HCT116 (cell line): ENCODE measurements around the gene LRRFIP1. TPM values are rescaled to one million over a fixed set of nuclear protein-coding genes. Genes with fewer than 3 reads are reported as not detected.

Experiments
- ATAC-seq: fragments of 200-7000 bp; cut with Tn5 transposase; 2 replicates; pipeline ENCODE4 v1.9.1; 2020; ENCODE audit warnings: mild to moderate bottlenecking, moderate library complexity
- BruUV-seq: library from RNA; stranded (reverse); fragments of 400-500 nt; replicated peaks from 2 replicates; lab custom pipeline; 2021; lab: Mats Ljungman, UMichigan
- CTCF ChIA-PET: fragments of 300-600 bp; sonication (Branson Sonifier 250); formaldehyde crosslinking; loops from one replicate; lab custom pipeline; 2021; ENCODE audit warnings: antibody characterized with exemption; lab: Charles Lee
- POLR2A ChIA-PET: fragments of 300-600, 350-600 bp; sonication (Branson Sonifier 250); formaldehyde crosslinking; loops from one replicate; lab custom pipeline; 2021; ENCODE audit warnings: antibody characterized with exemption; lab: Charles Lee
- RAD21 ChIA-PET, 2 experiments: fragments of 300-600 bp; sonication (Branson Sonifier 250); formaldehyde crosslinking; loops; one replicate each; lab custom pipeline; 2023; ENCODE audit warnings: low total read pairs in 2 of 2; ENCODE audit not compliant: uncharacterized antibody in 2 of 2, unreplicated experiment in 2 of 2, low non-redundant PET in 1 of 2; lab: Charles Lee
- DNase-seq: peaks from one replicate; pipeline ENCODE4 v3.0.0-alpha.2; 2010; ENCODE audit warnings: low read depth, low spot score
- H2AFZ ChIP-seq: fragments of 200-600 bp; shearing (Covaris generic), sonication (generic); 2 replicates; pipeline ENCODE4 v1.6.1; 2017; ENCODE audit warnings: low read depth, mixed run types, mixed read lengths, antibody characterized with exemption, low read length; ENCODE audit not compliant: poor library complexity, severe bottlenecking
- H3K27ac ChIP-seq: 2 replicates; pipeline ENCODE4 v1.5.1; 2012; ENCODE audit warnings: low read depth, low read length
- H3K27me3 ChIP-seq: fragments of 200-600 bp; sonication (generic); 2 replicates; pipeline ENCODE4 v1.6.1; 2016; ENCODE audit warnings: mixed run types, low read length, mixed read lengths; ENCODE audit not compliant: insufficient read depth
- H3K36me3 ChIP-seq, 2 experiments: fragments of 200-500 bp in 1 of 2; fragments of 200-600 bp in 1 of 2; sonication (Bioruptor generic) in 1 of 2; sonication (generic) in 1 of 2; 2 replicates each; pipeline versions ENCODE4 v1.5.1 to v1.6.1; 2014 to 2016; ENCODE audit warnings: low read length in 2 of 2, inconsistent platforms in 1 of 2, mixed read lengths in 1 of 2, mixed run types in 1 of 2; ENCODE audit not compliant: insufficient read depth in 2 of 2, control insufficient read depth in 1 of 2
- H3K4me1 ChIP-seq, 2 experiments: fragments of 200-600 bp in 1 of 2; sonication (generic) in 1 of 2; 2 replicates each; pipeline versions ENCODE4 v1.5.1 to v1.6.1; 2012 to 2017; ENCODE audit warnings: low read length in 2 of 2, inconsistent platforms in 1 of 2, mild to moderate bottlenecking in 1 of 2, mixed read lengths in 1 of 2, mixed run types in 1 of 2, moderate library complexity in 1 of 2; ENCODE audit not compliant: insufficient read depth in 2 of 2, control insufficient read depth in 1 of 2
- H3K4me2 ChIP-seq: fragments of 200-600 bp; sonication (generic); 2 replicates; pipeline ENCODE4 v1.6.1; 2017; ENCODE audit warnings: mixed run types, low read length, mixed read lengths
- H3K4me3 ChIP-seq, 2 experiments: fragments of 200-600 bp in 1 of 2; sonication (generic) in 1 of 2; replicated peaks in 1 of 2; 2 replicates each; pipeline ENCODE4 v1.5.1; 2011 to 2016; ENCODE audit warnings: low read length in 2 of 2, control low read depth in 1 of 2, low read depth in 1 of 2, mild to moderate bottlenecking in 1 of 2, mixed read lengths in 1 of 2, mixed run types in 1 of 2
- H3K79me2 ChIP-seq: fragments of 200-600 bp; sonication (generic); 2 replicates; pipeline ENCODE4 v1.6.1; 2017; ENCODE audit warnings: mild to moderate bottlenecking, mixed run types, low read length, moderate library complexity, mixed read lengths; ENCODE audit not compliant: insufficient read depth
- H3K9ac ChIP-seq: fragments of 200-600 bp; sonication (generic); 2 replicates; pipeline ENCODE4 v1.6.1; 2016; ENCODE audit warnings: low read length, mixed read lengths
- H3K9me2 ChIP-seq: fragments of 200-600 bp; sonication (generic), shearing (Covaris generic); 2 replicates; pipeline ENCODE4 v1.6.1; 2017; ENCODE audit warnings: mixed run types, mild to moderate bottlenecking, moderate library complexity; ENCODE audit not compliant: insufficient read depth
- H3K9me3 ChIP-seq, 2 experiments: fragments of 200-500 bp in 1 of 2; fragments of 200-600 bp in 1 of 2; sonication (Bioruptor generic) in 1 of 2; sonication (generic) in 1 of 2; 2 replicates each; pipeline ENCODE4 v1.6.1; 2014 to 2017; ENCODE audit warnings: low read length in 2 of 2, mixed read lengths in 2 of 2, inconsistent platforms in 1 of 2, low read depth in 1 of 2, mild to moderate bottlenecking in 1 of 2, mixed run types in 1 of 2, moderate library complexity in 1 of 2; ENCODE audit not compliant: control insufficient read depth in 1 of 2, insufficient read depth in 1 of 2
- H4K20me1 ChIP-seq: fragments of 200-600 bp; sonication (generic), shearing (Covaris generic); 2 replicates; pipeline ENCODE4 v1.6.1; 2017; ENCODE audit warnings: mixed run types, mild to moderate bottlenecking, moderate library complexity; ENCODE audit not compliant: insufficient read depth
- EGR1 ChIP-seq: IDR thresholded peaks from 2 replicates; pipeline ENCODE4 v1.6.1; 2012; ENCODE audit warnings: low read depth
- ELF1 ChIP-seq: IDR thresholded peaks from 2 replicates; pipeline ENCODE4 v1.6.1; 2012; ENCODE audit warnings: low read depth, borderline replicate concordance
- EZH2 ChIP-seq: fragments of 200-600 bp; sonication (generic); IDR thresholded peaks from 2 replicates; pipeline ENCODE4 v1.6.1; 2017; ENCODE audit warnings: antibody characterized with exemption, mixed run types
- EZH2phosphoT487 ChIP-seq: fragments of 200-600 bp; IDR thresholded peaks from 2 replicates; pipeline ENCODE4 v1.6.1; 2018; ENCODE audit warnings: antibody characterized with exemption, borderline replicate concordance
- POLR2AphosphoS5 ChIP-seq: IDR thresholded peaks from 2 replicates; pipeline ENCODE4 v1.6.1; 2011; ENCODE audit warnings: mild to moderate bottlenecking, low read depth, low read length, moderate library complexity
- RAD21 ChIP-seq: IDR thresholded peaks from 2 replicates; pipeline ENCODE4 v1.6.1; 2012; ENCODE audit warnings: low read depth, mild to moderate bottlenecking
- TCF7L2 ChIP-seq: IDR thresholded peaks from 2 replicates; pipeline ENCODE4 v1.7.0; 2011; ENCODE audit warnings: borderline replicate concordance, inconsistent platforms; ENCODE audit not compliant: insufficient read depth, insufficient read length; ENCODE audit errors: extremely low read depth
- YY1 ChIP-seq: IDR thresholded peaks from 2 replicates; pipeline ENCODE4 v1.6.1; 2011; ENCODE audit warnings: low read length, low read depth, moderate library complexity, mild to moderate bottlenecking; ENCODE audit not compliant: insufficient replicate concordance; ENCODE audit errors: extremely low read depth
- intact Hi-C: fragments of 100-400 bp; cut with micrococcal nuclease; formaldehyde crosslinking; loops from 2 replicates; pipeline ENCODE4 v1.10.0; 2022
- total RNA-seq: library from RNA; stranded (reverse); gene quantifications from one replicate; pipeline ENCODE4 v1.2.1, GENCODE V29; 2021; ENCODE audit not compliant: unreplicated experiment
- TF ChIP-seq, protein P1 (sequence below): IDR thresholded peaks from 2 replicates; pipeline ENCODE4 v1.6.1; 2012
- TF ChIP-seq, protein P2 (sequence below): IDR thresholded peaks from 2 replicates; pipeline ENCODE4 v1.6.1; 2011; ENCODE audit warnings: mild to moderate bottlenecking, low read length, moderate library complexity; ENCODE audit not compliant: insufficient replicate concordance; ENCODE audit errors: extremely low read depth
- TF ChIP-seq, protein P3 (sequence below): IDR thresholded peaks from 2 replicates; pipeline ENCODE4 v1.6.1; 2012

Gene LRRFIP1
- total RNA-seq, 1 experiment from 2014 or later, result 76.9 TPM

DNA sequence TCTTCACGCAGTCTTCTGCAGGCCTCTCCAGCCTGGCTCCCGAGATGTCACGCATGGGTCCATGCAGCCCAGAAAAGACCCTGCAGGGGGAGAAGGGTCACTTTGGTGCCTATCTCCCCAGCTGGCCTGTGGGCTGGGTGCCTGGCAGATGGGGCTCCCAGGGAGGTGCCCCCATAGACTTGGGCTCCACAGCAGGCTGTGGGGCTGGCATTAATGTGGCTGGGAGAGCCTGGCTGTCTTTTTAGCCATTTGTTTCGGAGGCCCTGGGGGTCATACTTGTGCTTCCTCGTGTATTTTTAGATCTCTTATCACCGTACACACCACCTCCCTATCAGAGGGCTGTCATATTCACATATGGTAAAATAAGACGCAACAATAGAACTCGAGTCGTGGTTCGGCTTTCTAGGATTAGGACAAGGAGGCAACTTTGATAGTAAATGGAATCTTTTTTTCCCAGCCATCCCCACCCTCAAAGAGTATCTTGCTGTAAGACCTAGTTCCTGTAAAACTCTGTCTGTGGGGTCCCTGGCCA is 74.5 kb downstream of the LRRFIP1 start:
- no TSS peak for BruUV-seq
- ChIA-PET RAD21 (no interaction called here), POLR2A (no interaction called here), CTCF (interaction anchor here (1.6 kb wide), 1 partner anchor 29 kb away, joined by 4 read pairs; no protein-coding TSS in a partner anchor)
- H3K9ac ChIP-seq, result no peak overlapping the region
- intact Hi-C loops, result no loop called here
- H3K9me2 ChIP-seq, result no peaks in the 10 kb centered on the region
- DNase-seq, result no peak
- H3K36me3 ChIP-seq, result no peaks in the 10 kb centered on the region
- no peak for ATAC-seq
- peaks cover 10 to 48% of the 10 kb centered on the region in 2 experiments; a peak in 3 of 4 replicates for H3K4me1 ChIP-seq
- H3K4me3 ChIP-seq, result no peak overlapping the region
- H3K4me2 ChIP-seq, result 0 out of 2 replicates have a peak overlapping the region, but pooled peaks have one; percentile 17
- H3K27ac ChIP-seq, result no peak overlapping the region
- no peaks in the 10 kb centered on the region for H4K20me1 ChIP-seq
- no peaks in the 10 kb centered on the region for H3K9me3 ChIP-seq
- peaks cover 98% of the 10 kb centered on the region for H3K79me2 ChIP-seq
- TF ChIP-seq, protein P1, sequence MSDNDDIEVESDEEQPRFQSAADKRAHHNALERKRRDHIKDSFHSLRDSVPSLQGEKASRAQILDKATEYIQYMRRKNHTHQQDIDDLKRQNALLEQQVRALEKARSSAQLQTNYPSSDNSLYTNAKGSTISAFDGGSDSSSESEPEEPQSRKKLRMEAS, result no peak
- TF ChIP-seq POLR2AphosphoS5, result no peak
- no peak overlapping the region for H2AFZ ChIP-seq
- no peaks in the 10 kb centered on the region for H3K27me3 ChIP-seq

DNA sequence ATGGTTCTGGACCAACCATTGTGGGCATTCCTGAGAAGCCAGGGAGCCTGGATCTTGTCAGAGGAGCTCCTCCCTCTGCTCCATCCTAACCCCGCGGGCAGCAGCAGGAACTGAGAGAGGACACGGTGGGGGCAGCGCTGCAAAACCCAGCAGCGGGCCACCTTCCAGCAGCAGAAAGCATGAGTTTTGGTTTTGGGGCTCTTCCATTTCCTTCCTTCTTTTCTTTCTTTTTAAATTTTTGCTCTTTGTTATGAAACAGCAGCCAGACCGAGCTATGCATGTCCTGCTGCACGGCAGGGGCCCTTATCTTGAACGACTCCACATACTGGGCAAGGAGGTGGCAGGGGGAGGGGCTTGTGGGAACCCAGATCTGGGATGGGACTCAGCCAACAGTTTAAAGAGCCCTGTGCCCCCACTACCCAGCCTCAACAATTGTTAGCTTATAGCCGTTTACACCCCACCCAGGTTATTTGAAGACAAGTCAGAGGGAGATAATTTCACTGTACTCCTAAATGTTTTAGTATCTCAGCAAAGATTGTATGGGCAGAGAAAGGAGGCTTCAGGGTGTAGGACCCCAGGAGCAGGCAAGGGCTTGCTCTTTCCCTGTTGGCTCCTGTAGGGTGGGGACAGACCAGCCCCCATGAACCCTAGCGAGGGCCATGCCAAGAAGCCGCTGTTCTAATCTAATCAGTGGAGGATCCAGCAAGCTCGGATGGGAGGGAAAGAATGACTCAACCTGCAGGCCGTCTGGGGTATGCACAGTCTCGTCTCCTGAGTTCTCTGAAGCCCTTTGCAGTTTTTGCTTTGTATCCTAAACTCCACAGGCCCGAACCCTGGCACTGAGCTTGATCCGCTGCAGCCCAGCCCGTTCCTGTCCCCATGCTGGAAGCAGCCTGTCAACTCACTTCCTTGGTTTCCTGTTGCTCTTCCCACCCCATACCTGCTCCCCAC is 75.3 kb downstream of the LRRFIP1 start:
- intact Hi-C loops, result no loop called here
- RAD21 ChIA-PET, result no interaction called here
- CTCF ChIA-PET, result interaction anchor here (1.6 kb wide), 1 partner anchor 29 kb away, joined by 4 read pairs; no protein-coding TSS in a partner anchor
- BruUV-seq, result no TSS peak
- DNase-seq (no peak), ATAC-seq (peak; percentile 39)
- no peaks in the 10 kb centered on the region for H3K36me3 ChIP-seq
- no peaks in the 10 kb centered on the region for H3K27me3 ChIP-seq
- no peak overlapping the region for H3K27ac ChIP-seq
- no peak overlapping the region for H3K4me3 ChIP-seq
- H3K9me2 ChIP-seq, result no peaks in the 10 kb centered on the region
- H3K4me2 ChIP-seq, result peak overlapping the region; percentile 17; the same call in 1 of the 2 replicates
- H4K20me1 ChIP-seq, result no peaks in the 10 kb centered on the region
- no peak overlapping the region for H3K9ac ChIP-seq
- H3K4me1 ChIP-seq, result peaks cover 6 to 40% of the 10 kb centered on the region in 2 experiments; a peak in 3 of 4 replicates
- no peaks in the 10 kb centered on the region for H3K9me3 ChIP-seq
- peaks cover 98% of the 10 kb centered on the region for H3K79me2 ChIP-seq
- H2AFZ ChIP-seq, result no peak overlapping the region
- POLR2A ChIA-PET, result interaction anchor here (0.7 kb wide), 1 partner anchor 15 kb away, joined by 3 read pairs; no protein-coding TSS in a partner anchor
- TF ChIP-seq EZH2, result no peak
- TF ChIP-seq, protein P2, sequence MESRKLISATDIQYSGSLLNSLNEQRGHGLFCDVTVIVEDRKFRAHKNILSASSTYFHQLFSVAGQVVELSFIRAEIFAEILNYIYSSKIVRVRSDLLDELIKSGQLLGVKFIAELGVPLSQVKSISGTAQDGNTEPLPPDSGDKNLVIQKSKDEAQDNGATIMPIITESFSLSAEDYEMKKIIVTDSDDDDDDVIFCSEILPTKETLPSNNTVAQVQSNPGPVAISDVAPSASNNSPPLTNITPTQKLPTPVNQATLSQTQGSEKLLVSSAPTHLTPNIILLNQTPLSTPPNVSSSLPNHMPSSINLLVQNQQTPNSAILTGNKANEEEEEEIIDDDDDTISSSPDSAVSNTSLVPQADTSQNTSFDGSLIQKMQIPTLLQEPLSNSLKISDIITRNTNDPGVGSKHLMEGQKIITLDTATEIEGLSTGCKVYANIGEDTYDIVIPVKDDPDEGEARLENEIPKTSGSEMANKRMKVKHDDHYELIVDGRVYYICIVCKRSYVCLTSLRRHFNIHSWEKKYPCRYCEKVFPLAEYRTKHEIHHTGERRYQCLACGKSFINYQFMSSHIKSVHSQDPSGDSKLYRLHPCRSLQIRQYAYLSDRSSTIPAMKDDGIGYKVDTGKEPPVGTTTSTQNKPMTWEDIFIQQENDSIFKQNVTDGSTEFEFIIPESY, result no peak
- TF ChIP-seq YY1, result no peak
- TF ChIP-seq, protein P3, sequence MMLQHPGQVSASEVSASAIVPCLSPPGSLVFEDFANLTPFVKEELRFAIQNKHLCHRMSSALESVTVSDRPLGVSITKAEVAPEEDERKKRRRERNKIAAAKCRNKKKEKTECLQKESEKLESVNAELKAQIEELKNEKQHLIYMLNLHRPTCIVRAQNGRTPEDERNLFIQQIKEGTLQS, result no peak
- no peak for TF ChIP-seq TCF7L2
- TF ChIP-seq EGR1, result no peak
- TF ChIP-seq RAD21, result no peak
- TF ChIP-seq ELF1, result no peak
- no peak for TF ChIP-seq POLR2AphosphoS5
- no peak for TF ChIP-seq EZH2phosphoT487
